ENCODE results near the gene SYT9.

GRCh38 chr11:7275133-7275532 lies 23.4 kb downstream of the SYT9 start:
- TF ChIP-seq EZH2 (IDR thresholded peaks at IDR 0.05; ENCODE audit: borderline replicate concordance, control insufficient read depth, low read depth, low read length) (no peak), USF2 (IDR thresholded peaks at IDR 0.05; ENCODE audit: borderline replicate concordance, low read depth, low read length) (no peak), POLR2AphosphoS5 (IDR thresholded peaks at IDR 0.05; ENCODE audit: low read length) (no peak)

Data from GM12878 (cell line).